IgD-negative memory B cell (primary cell): Measurements from ENCODE around the gene SOCS3. TPM values are rescaled to one million over a fixed set of nuclear protein-coding genes. Genes with fewer than 3 reads are reported as not detected.

ENCODE experiments used
- H3K27ac Mint-ChIP-seq, 3 donors: one replicate each; pipeline ENCODE4 v1.8.0; 2020 to 2022; ENCODE audit warnings: mild to moderate bottlenecking in 3 of 3, mixed read lengths in 3 of 3, moderate library complexity in 1 of 3
- H3K27me3 Mint-ChIP-seq: one replicate; pipeline ENCODE4 v1.8.0; 2021; ENCODE audit warnings: mixed read lengths
- H3K36me3 Mint-ChIP-seq: one replicate; pipeline ENCODE4 v1.8.0; 2020; ENCODE audit warnings: mild to moderate bottlenecking, mixed read lengths
- H3K4me1 Mint-ChIP-seq, 3 donors: one replicate each; pipeline ENCODE4 v1.8.0; 2020 to 2022; ENCODE audit warnings: mixed read lengths in 3 of 3, mild to moderate bottlenecking in 1 of 3
- H3K4me3 Mint-ChIP-seq, 4 donors: one replicate each; pipeline ENCODE4 v1.8.0; 2020 to 2022; ENCODE audit warnings: mild to moderate bottlenecking in 4 of 4, mixed read lengths in 4 of 4, moderate library complexity in 3 of 4
- H3K9me3 Mint-ChIP-seq, 3 donors: one replicate each; pipeline ENCODE4 v1.8.0; 2020 to 2021; ENCODE audit warnings: mixed read lengths in 3 of 3, mild to moderate bottlenecking in 1 of 3
- polyA plus RNA-seq: library from polyadenylated mRNA; unstranded; fragments of 300-500 nt; fragmentation: Illumina TruSeq; gene quantifications from one replicate; pipeline ENCODE4 v1.2.3, GENCODE V29; 2021

Gene SOCS3
- polyA plus RNA-seq, 1 donor from 2014 or later: 17.3 TPM

DNA sequence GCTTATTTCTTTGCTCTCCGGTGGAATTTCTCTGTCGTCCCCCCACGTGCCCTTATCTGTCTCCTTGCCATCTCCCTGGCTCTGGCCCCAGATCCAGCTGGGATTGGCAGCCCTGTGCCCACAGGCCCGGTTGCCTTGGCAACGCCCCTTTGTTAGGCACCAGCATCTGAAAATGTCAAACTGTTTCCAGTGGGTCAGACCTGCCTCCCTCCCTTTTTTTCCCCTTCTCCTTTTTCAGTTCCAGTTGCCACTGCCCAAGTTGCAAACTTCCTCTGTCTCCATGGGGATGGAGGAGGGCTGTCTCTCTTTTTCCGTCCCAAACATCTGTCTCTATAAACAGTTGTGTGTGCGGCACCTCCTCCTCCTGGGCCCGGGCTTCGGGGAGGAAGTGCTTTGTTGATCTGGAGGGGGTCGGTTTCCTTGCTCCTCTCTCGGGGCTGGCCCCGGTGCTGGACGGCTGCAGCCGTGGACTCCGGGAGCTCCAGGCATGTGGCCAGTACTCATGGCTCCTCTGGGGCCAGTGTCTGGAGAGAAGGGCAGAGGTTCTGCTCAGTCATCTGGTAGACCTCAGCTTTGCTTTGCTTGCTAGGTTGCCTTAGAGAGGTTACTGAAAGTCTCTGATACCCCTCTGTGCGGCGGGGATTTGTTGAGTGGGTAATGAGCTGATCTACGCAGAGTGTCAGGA, 35.3 kb downstream of the SOCS3 start:
- H3K27me3 Mint-ChIP-seq: peaks cover 4% of the 10 kb centered on the region
- peak overlapping the region in 2 of 3 donors; percentile 67 to 73 for H3K27ac Mint-ChIP-seq
- no peak overlapping the region for H3K4me3 Mint-ChIP-seq
- H3K9me3 Mint-ChIP-seq: no peaks in the 10 kb centered on the region
- H3K36me3 Mint-ChIP-seq: no peaks in the 10 kb centered on the region
- peaks cover 4 to 14% (median 5%) of the 10 kb centered on the region in 3 donors for H3K4me1 Mint-ChIP-seq

- Mint-ChIP-seq H3K36me3 (no peaks in the 10 kb centered on the region), H3K27ac (peak overlapping the region in 2 of 3 donors; percentile 39 to 73), H3K4me1 (peaks cover 2 to 14% (median 6%) of the 10 kb centered on the region in 3 donors), H3K4me3 (no peak overlapping the region), H3K9me3 (no peaks in the 10 kb centered on the region), H3K27me3 (peaks cover 6% of the 10 kb centered on the region)
Observed at GRCh38 chr17:78323826-78324390, 36.0 kb downstream of the SOCS3 start.

DNA sequence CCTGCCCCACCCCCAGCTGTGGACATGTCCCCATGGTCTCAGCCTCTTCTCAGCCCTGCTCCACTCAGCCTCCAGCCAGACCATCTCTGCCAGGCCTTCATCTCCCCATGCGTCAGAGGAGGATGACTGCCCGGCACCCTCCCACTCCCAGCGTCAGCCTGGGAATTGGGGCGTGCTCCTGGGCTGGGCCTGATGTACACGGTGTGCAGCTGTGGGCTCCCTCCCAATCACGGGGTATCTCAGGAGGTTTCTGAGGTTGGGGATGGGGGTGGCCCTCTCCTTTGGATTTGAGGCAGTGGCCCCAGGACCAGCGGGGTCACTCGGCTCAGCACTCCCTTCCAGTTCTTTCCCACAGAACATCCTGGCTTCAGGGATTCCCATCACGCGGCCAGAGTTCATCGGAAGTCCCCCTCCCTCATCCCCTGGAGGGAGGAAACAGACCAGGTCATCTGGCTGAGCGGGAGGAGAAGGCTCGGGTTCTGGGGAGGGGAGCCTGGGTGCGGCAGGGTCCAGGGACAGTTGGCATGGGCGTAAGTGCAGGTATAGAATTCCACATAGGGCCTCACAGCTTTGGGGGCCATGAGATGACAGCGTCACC, 36.9 kb downstream of the SOCS3 start:
- Mint-ChIP-seq H3K4me1 (peaks cover 0 to 13% (median 6%) of the 10 kb centered on the region in 3 donors), H3K9me3 (no peaks in the 10 kb centered on the region), H3K27me3 (peaks cover 6% of the 10 kb centered on the region), H3K36me3 (no peaks in the 10 kb centered on the region), H3K4me3 (no peak overlapping the region), H3K27ac (no peak overlapping the region)

GRCh38 chr17:78322327-78322857, 37.5 kb downstream of the SOCS3 start:
- H3K36me3 Mint-ChIP-seq: no peaks in the 10 kb centered on the region
- H3K4me1 Mint-ChIP-seq: peaks cover under 1 to 17% (median 7%) of the 10 kb centered on the region in 3 donors

DNA sequence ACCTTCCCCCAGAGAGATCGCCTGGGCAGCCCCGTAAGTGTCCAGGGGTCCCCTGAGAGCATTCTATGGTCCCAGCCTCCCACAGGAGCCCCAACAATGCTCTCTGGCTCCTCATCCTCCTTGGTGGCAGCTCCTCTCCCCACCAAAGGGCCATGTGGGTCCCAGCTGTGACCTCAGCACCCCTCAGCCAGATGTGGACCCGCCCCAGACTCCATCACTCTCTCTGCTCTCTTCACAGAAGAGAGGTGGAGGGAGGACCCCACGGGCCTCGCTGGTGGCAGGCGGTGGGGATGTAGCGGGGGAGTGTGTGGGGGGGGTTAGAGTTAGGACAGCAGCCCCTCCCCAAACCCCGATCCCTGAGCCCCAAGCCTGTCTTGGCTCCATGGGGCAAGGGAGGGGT, 41.0 kb downstream of the SOCS3 start:
- Mint-ChIP-seq H3K9me3 (no peaks in the 10 kb centered on the region), H3K27ac (peak overlapping the region in 1 of 3 donors; percentile 47), H3K36me3 (no peaks in the 10 kb centered on the region), H3K4me3 (peak overlapping the region in 1 of 4 donors; percentile 32), H3K27me3 (peaks cover 14% of the 10 kb centered on the region), H3K4me1 (peaks cover 15 to 28% (median 19%) of the 10 kb centered on the region in 3 donors)

More at GRCh38 chr17:78322327-78322857, 37.5 kb downstream of the SOCS3 start:
- Mint-ChIP-seq H3K27ac (no peak overlapping the region), H3K27me3 (peaks cover 8% of the 10 kb centered on the region), H3K9me3 (no peaks in the 10 kb centered on the region), H3K4me3 (no peak overlapping the region)

DNA sequence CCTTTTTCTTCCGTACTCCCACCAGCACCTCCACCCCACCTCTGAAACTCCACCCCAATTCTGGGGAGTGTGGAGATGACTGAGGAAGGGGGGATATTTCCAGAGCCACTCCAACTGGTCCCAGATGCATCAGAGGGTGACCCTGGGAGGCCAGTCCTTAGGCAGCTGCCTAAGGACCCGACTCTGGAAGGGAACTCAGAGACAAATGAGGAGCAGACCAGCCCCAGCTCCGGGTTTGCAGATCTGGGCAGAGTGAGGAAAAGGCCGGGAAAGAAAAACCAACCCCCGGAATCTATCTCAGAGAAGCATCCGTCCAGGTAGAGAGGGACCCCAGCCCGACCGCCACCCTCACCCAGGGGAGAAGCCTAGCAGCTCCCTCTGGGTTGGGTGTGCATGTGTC, 41.5 kb downstream of the SOCS3 start:
- Mint-ChIP-seq H3K27me3 (peaks cover 14% of the 10 kb centered on the region), H3K36me3 (no peaks in the 10 kb centered on the region), H3K4me1 (peaks cover 15 to 28% (median 19%) of the 10 kb centered on the region in 3 donors), H3K27ac (peak overlapping the region in 1 of 3 donors; percentile 47), H3K9me3 (no peaks in the 10 kb centered on the region), H3K4me3 (no peak overlapping the region)

DNA sequence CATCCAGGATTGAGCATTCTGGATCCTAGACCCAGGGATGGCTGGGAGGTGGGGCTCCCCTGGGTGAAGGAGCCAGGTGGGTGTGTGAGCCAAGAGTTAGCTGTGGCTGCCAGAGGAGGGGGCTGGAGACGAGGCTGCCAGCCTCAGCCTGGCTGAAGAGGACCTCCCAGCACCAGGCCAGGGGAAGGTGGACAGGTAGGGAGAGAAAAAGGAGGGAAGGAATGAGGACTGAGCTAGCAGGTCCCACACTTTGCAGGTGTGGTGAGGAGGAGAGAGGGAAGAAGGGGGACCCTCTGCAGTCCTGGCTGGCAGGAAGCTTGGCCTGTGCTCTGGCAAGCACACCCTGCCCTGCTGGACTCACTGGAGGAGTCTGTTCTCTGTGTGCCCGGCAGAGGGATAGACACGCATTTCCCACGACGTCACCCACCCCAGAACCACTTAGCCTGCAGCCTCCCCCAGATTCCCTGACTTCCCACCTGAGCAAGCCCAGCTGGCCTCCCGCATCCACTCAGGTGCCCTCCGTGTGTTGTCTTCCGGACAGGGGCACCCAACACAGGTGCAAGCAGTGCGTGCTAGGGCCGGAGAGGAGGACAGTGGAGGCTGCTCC, 42.0 kb downstream of the SOCS3 start:
- Mint-ChIP-seq H3K4me1 (peaks cover 15 to 26% (median 19%) of the 10 kb centered on the region in 3 donors), H3K36me3 (no peaks in the 10 kb centered on the region), H3K9me3 (no peaks in the 10 kb centered on the region), H3K4me3 (peak overlapping the region in 1 of 4 donors; percentile 70), H3K27ac (peak overlapping the region in 1 of 3 donors; percentile 47), H3K27me3 (peaks cover 14% of the 10 kb centered on the region)

- peaks cover 15 to 26% (median 19%) of the 10 kb centered on the region in 3 donors for H3K4me1 Mint-ChIP-seq
- no peaks in the 10 kb centered on the region for H3K9me3 Mint-ChIP-seq
- no peaks in the 10 kb centered on the region for H3K36me3 Mint-ChIP-seq
- H3K4me3 Mint-ChIP-seq: peak overlapping the region in 2 of 4 donors; percentile 70 to 86
- peak overlapping the region in 1 of 3 donors; percentile 14 for H3K27ac Mint-ChIP-seq
- H3K27me3 Mint-ChIP-seq: peaks cover 17% of the 10 kb centered on the region
Observed at GRCh38 chr17:78316867-78317789, 42.7 kb downstream of the SOCS3 start.

GRCh38 chr17:78316115-78316866, 43.6 kb downstream of the SOCS3 start:
- Mint-ChIP-seq H3K27ac (peak overlapping the region in 1 of 3 donors; percentile 37), H3K36me3 (no peaks in the 10 kb centered on the region), H3K4me1 (peaks cover 15 to 26% (median 21%) of the 10 kb centered on the region in 3 donors), H3K4me3 (peak overlapping the region in 2 of 4 donors; percentile 70 to 86), H3K27me3 (peaks cover 17% of the 10 kb centered on the region), H3K9me3 (no peaks in the 10 kb centered on the region)

DNA sequence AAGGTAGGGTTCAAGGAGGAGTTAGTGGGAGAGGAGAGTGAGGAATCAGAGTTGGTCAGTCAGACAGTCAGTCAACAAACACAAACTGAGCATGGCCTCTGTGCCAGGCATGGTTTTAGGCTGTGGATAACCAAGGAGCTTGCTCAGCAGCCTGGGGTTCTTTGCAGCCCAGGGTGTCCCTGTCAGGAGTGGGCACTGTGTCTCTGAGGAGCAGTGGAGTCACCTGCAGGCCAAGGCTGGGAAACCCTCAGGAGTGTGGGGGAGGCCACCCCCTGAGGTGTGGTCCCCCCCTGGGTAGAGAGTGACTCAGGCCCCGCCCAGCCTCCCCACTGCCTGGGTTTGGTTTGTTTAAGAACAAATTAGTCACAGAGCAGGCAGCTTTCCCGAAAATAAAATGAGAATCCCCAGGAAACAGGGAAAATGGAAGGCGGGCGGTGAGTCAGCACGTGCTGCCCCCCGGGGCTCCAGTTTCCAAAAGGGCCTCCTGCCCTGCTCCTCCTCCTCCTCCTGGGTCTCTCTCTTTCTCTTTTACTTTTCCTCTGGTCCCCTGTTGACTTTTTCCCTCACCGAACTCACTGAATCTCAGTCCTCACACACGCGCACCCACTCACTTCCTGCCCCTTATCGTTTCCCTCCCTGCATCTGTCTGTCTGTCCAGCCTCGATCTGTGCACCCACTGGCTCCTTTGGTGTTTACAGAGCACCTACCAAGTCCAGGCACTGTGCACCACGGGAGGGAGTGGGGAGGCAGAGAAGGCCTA, 44.3 kb downstream of the SOCS3 start:
- H3K36me3 Mint-ChIP-seq: no peaks in the 10 kb centered on the region
- H3K27me3 Mint-ChIP-seq: peaks cover 17% of the 10 kb centered on the region
- H3K27ac Mint-ChIP-seq: peak overlapping the region in 1 of 3 donors; percentile 53
- H3K4me1 Mint-ChIP-seq: peaks cover 15 to 26% (median 21%) of the 10 kb centered on the region in 3 donors
- H3K9me3 Mint-ChIP-seq: no peaks in the 10 kb centered on the region
- peak overlapping the region in 2 of 4 donors; percentile 2 to 89 for H3K4me3 Mint-ChIP-seq

DNA sequence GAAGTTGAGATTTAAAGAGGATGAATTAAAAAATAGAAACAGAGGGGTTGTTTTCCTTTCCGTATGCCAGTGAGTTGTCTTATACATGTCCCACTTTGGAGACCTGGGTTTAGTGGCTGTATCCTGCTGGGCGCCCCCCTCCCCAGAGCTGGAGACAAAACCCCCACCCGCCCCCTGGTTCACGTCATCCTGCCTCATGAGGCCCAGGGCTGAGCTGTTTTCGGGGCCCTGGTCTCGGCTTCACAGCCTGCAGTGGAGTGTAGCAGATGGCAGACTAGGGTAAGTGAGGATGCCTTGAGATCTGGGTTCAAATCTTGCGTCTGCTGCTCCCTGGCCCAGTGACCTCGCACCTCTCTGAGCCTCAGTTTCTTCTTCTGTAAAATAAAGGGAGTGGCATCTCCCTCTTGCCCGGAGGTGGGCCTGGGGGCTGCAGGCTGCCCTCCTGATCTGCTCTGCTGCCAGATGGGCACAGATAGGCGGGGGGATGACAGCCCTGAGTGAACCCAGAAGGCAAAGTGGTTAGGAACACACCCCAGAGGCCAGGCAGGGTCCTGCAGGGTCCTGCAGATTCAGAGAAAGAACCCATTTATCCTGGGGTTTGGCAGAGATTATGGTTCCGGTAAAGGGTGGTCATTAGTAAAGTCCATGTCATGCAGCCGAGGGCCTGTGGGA, 45.1 kb downstream of the SOCS3 start:
- H3K27ac Mint-ChIP-seq: peak overlapping the region in 1 of 3 donors; percentile 53
- peaks cover 15 to 26% (median 21%) of the 10 kb centered on the region in 3 donors for H3K4me1 Mint-ChIP-seq
- H3K27me3 Mint-ChIP-seq: peaks cover 17% of the 10 kb centered on the region
- H3K9me3 Mint-ChIP-seq: no peaks in the 10 kb centered on the region
- peak overlapping the region in 3 of 4 donors; percentile 50 to 89 (median 60) for H3K4me3 Mint-ChIP-seq
- H3K36me3 Mint-ChIP-seq: no peaks in the 10 kb centered on the region
